SK-N-DZ (cell line): Measurements from ENCODE around the gene AQP1.

Experiments used
- DNase-seq: peaks from one replicate; pipeline ENCODE4 v3.0.0-alpha.2; 2015; ENCODE audit warnings: low spot score

AQP1 gene

DNA sequence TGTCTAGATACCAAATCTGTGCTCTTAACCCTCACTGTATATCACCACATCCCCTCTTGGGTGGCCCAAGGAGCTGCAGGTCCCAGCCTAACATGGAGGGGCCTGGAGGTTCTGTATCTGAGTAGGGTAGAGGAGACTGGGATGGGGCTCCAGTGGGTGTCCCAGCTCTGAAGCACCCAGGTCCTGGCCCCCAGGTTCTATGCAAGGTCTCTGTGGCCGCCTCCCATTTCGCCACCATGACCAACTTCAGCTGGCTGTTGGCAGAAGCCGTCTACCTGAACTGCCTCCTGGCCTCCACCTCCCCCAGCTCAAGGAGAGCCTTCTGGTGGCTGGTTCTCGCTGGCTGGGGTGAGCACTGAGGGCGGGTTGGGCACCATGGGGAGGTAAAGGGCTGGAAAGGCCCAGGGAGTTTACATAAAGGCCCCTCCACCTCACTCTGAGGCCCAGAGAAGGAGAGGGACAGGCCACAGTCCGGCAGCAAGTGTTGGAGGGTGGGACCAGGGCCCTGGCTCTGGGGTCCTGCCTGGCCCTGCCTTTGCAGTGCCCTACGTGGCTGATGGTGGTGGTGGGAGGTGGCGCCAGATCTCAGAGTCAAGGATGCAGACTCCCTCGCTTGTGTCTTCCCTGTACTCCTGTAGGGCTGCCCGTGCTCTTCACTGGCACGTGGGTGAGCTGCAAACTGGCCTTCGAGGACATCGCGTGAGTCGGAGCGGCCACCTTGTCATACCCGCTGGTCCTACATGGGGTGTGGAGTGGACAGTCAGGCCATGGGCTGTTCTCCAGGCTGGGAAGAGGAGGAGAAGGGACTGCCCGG lies 62.3 kb downstream of the AQP1 start:
- DNase-seq: no peak

DNA sequence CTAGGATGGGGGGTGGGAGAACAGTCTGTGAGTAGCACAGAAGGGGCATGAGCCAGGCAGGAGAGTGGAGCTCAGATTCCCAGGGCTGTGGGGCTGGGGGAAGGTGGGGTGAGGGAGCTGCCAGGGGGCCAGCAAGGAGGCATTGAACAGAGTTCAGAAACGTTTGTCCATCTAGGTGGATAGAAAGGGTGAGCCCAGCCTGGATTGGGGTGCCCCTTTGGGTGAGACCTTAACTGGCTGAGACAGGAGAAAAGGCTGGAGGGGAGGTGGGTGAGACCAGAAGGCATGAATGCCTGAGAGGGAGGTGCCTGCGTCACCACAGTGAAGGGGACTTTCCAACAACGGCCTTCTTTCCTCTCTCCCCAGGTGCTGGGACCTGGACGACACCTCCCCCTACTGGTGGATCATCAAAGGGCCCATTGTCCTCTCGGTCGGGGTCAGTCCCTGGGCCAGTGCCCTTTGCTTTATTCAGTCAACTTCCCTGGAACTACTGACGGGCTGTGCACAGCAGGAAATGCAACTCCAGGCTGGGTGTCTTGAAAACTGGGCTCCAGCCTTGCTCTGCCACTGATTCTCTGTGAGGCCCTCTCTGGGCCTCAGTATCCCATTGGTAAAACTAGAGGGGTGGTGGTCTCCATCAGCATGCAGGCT lies 63.1 kb downstream of the AQP1 start:
- DNase-seq: peak; percentile 69
